H1 (cell line): ENCODE measurements around the gene NT5DC1. TPM values are rescaled to one million over a fixed set of nuclear protein-coding genes. Genes with fewer than 3 reads are reported as not detected.

Experiments
- CTCF ChIA-PET: fragments of 300-600 bp; sonication (Branson Sonifier 250); formaldehyde crosslinking; loops from one replicate; lab custom pipeline; 2021; ENCODE audit not compliant: partially characterized antibody; lab: Charles Lee
- POLR2A ChIA-PET: fragments of 300-600 bp; sonication (Branson Sonifier 250); formaldehyde crosslinking; loops from one replicate; lab custom pipeline; 2021; ENCODE audit warnings: inconsistent platforms; ENCODE audit not compliant: partially characterized antibody; lab: Charles Lee
- DNase-seq, 2 experiments: peaks; one replicate each; pipeline versions ENCODE4 v3.0.0 to v3.0.0-alpha.2; 2010 to 2022; ENCODE audit warnings: low spot score in 2 of 2, low read depth in 1 of 2, mixed read lengths in 1 of 2
- FAIRE-seq: peaks from 2 replicates; lab custom pipeline; 2011; peaks lifted over from hg19 to GRCh38; lab: Jason Lieb, UNC
- H2AFZ ChIP-seq: 2 replicates; pipeline ENCODE4 v1.8.1; 2012; ENCODE audit warnings: low read length, inconsistent platforms
- H2AK5ac ChIP-seq: 2 replicates; pipeline ENCODE4 v1.6.1; 2013; ENCODE audit warnings: low read depth, low read length
- H2BK120ac ChIP-seq: replicated peaks from 2 replicates; pipeline ENCODE3; 2013; ENCODE audit warnings: low read depth, low read length, inconsistent platforms
- H2BK12ac ChIP-seq: 2 replicates; pipeline ENCODE4 v1.6.1; 2013; ENCODE audit warnings: low read depth, low read length
- H2BK15ac ChIP-seq: 2 replicates; pipeline ENCODE4 v1.6.1; 2013; ENCODE audit warnings: low read length
- H2BK20ac ChIP-seq: 2 replicates; pipeline ENCODE4 v1.6.1; 2013; ENCODE audit warnings: low read length
- H2BK5ac ChIP-seq: 2 replicates; pipeline ENCODE4 v1.6.1; 2013; ENCODE audit warnings: low read depth, low read length
- H3K14ac ChIP-seq: 2 replicates; pipeline ENCODE4 v1.6.1; 2013; ENCODE audit warnings: inconsistent platforms; ENCODE audit not compliant: insufficient read length
- H3K18ac ChIP-seq: 2 replicates; pipeline ENCODE4 v1.6.1; 2013; ENCODE audit warnings: low read length; ENCODE audit errors: extremely low read depth
- H3K23ac ChIP-seq: 2 replicates; pipeline ENCODE4 v1.6.1; 2013; ENCODE audit warnings: inconsistent platforms; ENCODE audit not compliant: insufficient read length
- H3K23me2 ChIP-seq: 2 replicates; pipeline ENCODE4 v1.6.1; 2013; ENCODE audit warnings: low read depth, low read length
- H3K27ac ChIP-seq: 2 replicates; pipeline ENCODE4 v1.6.1; 2011; ENCODE audit warnings: low read depth, low read length, inconsistent platforms
- H3K27me3 ChIP-seq, 4 experiments: replicated peaks in 1 of 4; 1 replicate in 1 of 4; 2 replicates in 3 of 4; pipeline versions ENCODE4 v1.6.1 to v1.8.1; 2011 to 2013; ENCODE audit warnings: low read length in 3 of 4, mild to moderate bottlenecking in 3 of 4, inconsistent platforms in 2 of 4, mixed read lengths in 2 of 4, moderate library complexity in 1 of 4; ENCODE audit not compliant: control insufficient read depth in 3 of 4, insufficient read depth in 3 of 4; ENCODE audit errors: extremely low read depth in 1 of 4
- H3K36me3 ChIP-seq, 4 experiments: 2 replicates each; pipeline versions ENCODE4 v1.6.1 to v1.8.1; 2011 to 2013; ENCODE audit warnings: mild to moderate bottlenecking in 4 of 4, low read length in 3 of 4, moderate library complexity in 2 of 4, control low read depth in 1 of 4, inconsistent platforms in 1 of 4; ENCODE audit not compliant: insufficient read depth in 4 of 4, control insufficient read depth in 2 of 4
- H3K4ac ChIP-seq: replicated peaks from 2 replicates; pipeline ENCODE3; 2013; ENCODE audit warnings: low read length, low read depth, mixed read lengths, inconsistent platforms; ENCODE audit not compliant: insufficient read length
- H3K4me1 ChIP-seq, 4 experiments: replicated peaks in 1 of 4; 1 replicate in 1 of 4; 2 replicates in 3 of 4; pipeline versions ENCODE4 v1.6.1 to v1.8.1; 2011 to 2013; ENCODE audit warnings: low read length in 3 of 4, inconsistent platforms in 2 of 4, mixed read lengths in 1 of 4; ENCODE audit not compliant: insufficient read depth in 4 of 4, control insufficient read depth in 3 of 4
- H3K4me2 ChIP-seq, 2 experiments: 2 replicates each; pipeline versions ENCODE4 v1.6.1 to v1.8.1; 2011 to 2013; ENCODE audit warnings: low read depth in 2 of 2, low read length in 2 of 2, control low read depth in 1 of 2, inconsistent platforms in 1 of 2, mild to moderate bottlenecking in 1 of 2; ENCODE audit not compliant: insufficient read depth in 1 of 2
- H3K4me3 ChIP-seq, 4 experiments: fragments of 200-600, 300-600 bp in 1 of 4; sonication (generic), shearing (Covaris generic), sonication (Bioruptor Twin) in 1 of 4; 2 replicates each; pipeline versions ENCODE4 v1.5.1 to v1.8.1; 2011 to 2016; ENCODE audit warnings: low read length in 4 of 4, low read depth in 3 of 4, control low read depth in 2 of 4, inconsistent platforms in 2 of 4, mild to moderate bottlenecking in 2 of 4, mixed read lengths in 1 of 4, moderate library complexity in 1 of 4; ENCODE audit not compliant: insufficient read depth in 2 of 4; ENCODE audit errors: extremely low read depth in 1 of 4
- H3K56ac ChIP-seq: replicated peaks from 2 replicates; pipeline ENCODE3; 2013; ENCODE audit warnings: low read depth, mild to moderate bottlenecking, mixed read lengths, low read length, inconsistent platforms; ENCODE audit not compliant: insufficient read length
- H3K79me1 ChIP-seq: 2 replicates; pipeline ENCODE4 v1.6.1; 2013; ENCODE audit warnings: low read depth, low read length, control low read depth
- H3K79me2 ChIP-seq, 2 experiments: 2 replicates each; pipeline versions ENCODE4 v1.6.1 to v1.8.1; 2012 to 2013; ENCODE audit warnings: low read length in 2 of 2, mild to moderate bottlenecking in 2 of 2, inconsistent platforms in 1 of 2; ENCODE audit not compliant: insufficient read depth in 2 of 2, control insufficient read depth in 1 of 2
- H3K9ac ChIP-seq, 4 experiments: replicated peaks in 1 of 4; 1 replicate in 1 of 4; 2 replicates in 3 of 4; pipeline versions ENCODE4 v1.6.1 to v1.8.1; 2011 to 2013; ENCODE audit warnings: low read depth in 3 of 4, low read length in 3 of 4, control low read depth in 2 of 4, mild to moderate bottlenecking in 2 of 4, moderate library complexity in 2 of 4, inconsistent platforms in 1 of 4; ENCODE audit errors: extremely low read depth in 1 of 4
- H3K9me3 ChIP-seq, 2 experiments: 2 replicates each; pipeline versions ENCODE4 v1.6.1 to v1.8.1; 2012 to 2013; ENCODE audit warnings: mild to moderate bottlenecking in 2 of 2, moderate library complexity in 2 of 2, control low read depth in 1 of 2, inconsistent platforms in 1 of 2, low read depth in 1 of 2, low read length in 1 of 2, mixed read lengths in 1 of 2; ENCODE audit not compliant: insufficient read depth in 2 of 2
- H4K20me1 ChIP-seq, 2 experiments: replicated peaks in 1 of 2; 2 replicates each; pipeline versions ENCODE3 to v1.8.1; 2011 to 2013; ENCODE audit warnings: inconsistent platforms in 2 of 2, low read length in 2 of 2, mild to moderate bottlenecking in 1 of 2; ENCODE audit not compliant: insufficient read depth in 2 of 2, control insufficient read depth in 1 of 2
- H4K5ac ChIP-seq: 2 replicates; pipeline ENCODE4 v1.6.1; 2013; ENCODE audit warnings: low read length, low read depth, mixed read lengths, inconsistent platforms; ENCODE audit not compliant: insufficient read length
- H4K8ac ChIP-seq: 2 replicates; pipeline ENCODE4 v1.8.0; 2013; ENCODE audit warnings: mild to moderate bottlenecking, moderate library complexity, low read length, inconsistent platforms; ENCODE audit not compliant: insufficient read depth; ENCODE audit errors: extremely low read depth
- H4K91ac ChIP-seq: replicated peaks from 2 replicates; pipeline ENCODE3; 2013; ENCODE audit warnings: low read length, mixed read lengths, inconsistent platforms; ENCODE audit not compliant: insufficient read length
- ATF2 ChIP-seq: IDR thresholded peaks from 2 replicates; pipeline ENCODE4 v1.6.1; 2012; ENCODE audit warnings: low read length, inconsistent platforms
- PHF8 ChIP-seq: fragments of 200-600 bp; sonication (generic); conservative IDR thresholded peaks from 2 replicates; pipeline ENCODE4 v1.7.1; 2012; ENCODE audit warnings: low read depth, mild to moderate bottlenecking, inconsistent platforms, low read length, moderate library complexity
- POU5F1 ChIP-seq: IDR thresholded peaks from 2 replicates; pipeline ENCODE4 v1.6.1; 2011; ENCODE audit warnings: low read depth, mild to moderate bottlenecking, low read length, moderate library complexity
- RXRA ChIP-seq: IDR thresholded peaks from 2 replicates; pipeline ENCODE4 v1.6.1; 2011; ENCODE audit warnings: low read depth, mild to moderate bottlenecking, low read length, moderate library complexity; ENCODE audit not compliant: insufficient read depth
- SIN3A ChIP-seq, 2 experiments: IDR thresholded peaks in 1 of 2; conservative IDR thresholded peaks in 1 of 2; 2 replicates each; pipeline ENCODE4 v1.6.1; 2011 to 2012; ENCODE audit warnings: low read length in 2 of 2, improper control_type of control experiment in 1 of 2, low read depth in 1 of 2, mild to moderate bottlenecking in 1 of 2
- SUZ12 ChIP-seq: fragments of 200-600 bp; sonication (generic); IDR thresholded peaks from 2 replicates; pipeline ENCODE4 v1.6.1; 2012; ENCODE audit warnings: mild to moderate bottlenecking, inconsistent platforms, low read length, moderate library complexity, mixed read lengths
- ZNF274 ChIP-seq: IDR thresholded peaks from 2 replicates; pipeline ENCODE4 v1.7.0; 2012; ENCODE audit warnings: low read length, borderline replicate concordance; ENCODE audit errors: extremely low read depth
- WGBS, 2 experiments: shearing (Covaris generic) in 1 of 2; methylation state at CpG; one replicate each; pipeline versions ENCODE4 v1.1.6 to v1.1.7; 2013 to 2015; ENCODE audit warnings: low lambda C conversion rate in 2 of 2, mixed read lengths in 2 of 2, inconsistent platforms in 1 of 2, low coverage in 1 of 2, missing lambda C conversion rate in 1 of 2; ENCODE audit not compliant: insufficient replicate concordance in 2 of 2, insufficient coverage in 1 of 2, insufficient read length in 1 of 2; ENCODE audit errors: extremely low coverage in 1 of 2, missing lambda C conversion rate in 1 of 2; 5-methylcytosine and 5-hydroxymethylcytosine counted together
- polyA plus RNA-seq, 7 experiments: library from polyadenylated mRNA; depleted of rRNA in 3 of 7; stranded (reverse) in 5 of 7; unstranded in 2 of 7; fragments of >200 nt in 5 of 7; fragments of 200-250 nt in 2 of 7; gene quantifications; 1 replicate in 5 of 7; 2 replicates in 1 of 7; 4 replicates in 1 of 7; pipeline versions ENCODE4 v1.2.1 to v1.2.3, GENCODE V29; 2011 to 2013; ENCODE audit warnings: missing spikeins in 2 of 7, mixed read lengths in 2 of 7
- total RNA-seq: library from RNA; stranded (reverse); fragmentation: NEBNext Ultra II Directional; extraction: Animal tissue kit (Norgen Biotek cat#: 25700); gene quantifications from 2 replicates; pipeline ENCODE4 v1.2.1, GENCODE V29; 2021

NT5DC1 gene
- total and polyA plus RNA-seq, 2 of the 8 experiments (the other 6 are each of a cell fraction or from before 2014, with no cell fraction given): 25.3 to 72.7 TPM

GRCh38 chr6:116126032-116126431 lies 25.4 kb downstream of the NT5DC1 start, which contains the start of gene COL10A1:
Gene COL10A1 (minus strand): TSS chr6:116126132. CDS start chr6:116125492, 640 bp downstream.
- no peak for TF ChIP-seq ZNF274
- no peak for TF ChIP-seq SUZ12
- no peak for TF ChIP-seq ATF2
- TF ChIP-seq POU5F1: no peak
- no peak for TF ChIP-seq PHF8
- TF ChIP-seq SIN3A (conservative IDR thresholded peaks at IDR 0.05 in 1 of 2, IDR thresholded peaks at IDR 0.05 in 1 of 2; ENCODE audit: low read depth in 1 of 2, low read length in 2 of 2): no peak
- no peak for TF ChIP-seq RXRA
- Histone ChIP-seq H4K8ac (no peak within 1 kb of the TSS), H3K4me1 (no peaks in the 10 kb centered on the region), H2BK120ac (no peak within 1 kb of the TSS), H2AFZ (no peak within 1 kb of the TSS), H3K4ac (no peak within 1 kb of the TSS), H3K56ac (no peak within 1 kb of the TSS), H3K4me2 (no peak within 1 kb of the TSS), H3K23ac (no peak within 1 kb of the TSS), H3K27ac (no peak within 1 kb of the TSS), H2BK12ac (no peak within 1 kb of the TSS), H3K27me3 (no peaks in the 10 kb centered on the region), H2BK5ac (no peak within 1 kb of the TSS), H3K79me2 (no peaks in the 10 kb centered on the region), H4K5ac (no peak within 1 kb of the TSS), H2AK5ac (no peak within 1 kb of the TSS), H3K18ac (no peak within 1 kb of the TSS), H2BK20ac (no peak within 1 kb of the TSS), H3K14ac (no peak within 1 kb of the TSS), H3K9ac (no peak within 1 kb of the TSS), H3K4me3 (no peak within 1 kb of the TSS), H4K91ac (no peak within 1 kb of the TSS), H3K79me1 (no peaks in the 10 kb centered on the region), H3K9me3 (no peaks in the 10 kb centered on the region), H2BK15ac (no peak within 1 kb of the TSS), H3K23me2 (no peaks in the 10 kb centered on the region), H4K20me1 (no peaks in the 10 kb centered on the region), H3K36me3 (peaks cover 0 to 4% (median 0%) of the 10 kb centered on the region in 4 experiments; a peak in 4 of 8 replicates)
- DNase-seq: no peak
- ChIA-PET POLR2A (no interaction called here), CTCF (interaction anchor here (0.6 to 2.5 kb wide), 4 partner anchors 11 to 1273 kb away, joined by 3 to 15 read pairs (median 3); no protein-coding TSS in a partner anchor)
- WGBS, 2 experiments: 93% methylated on average over 6 of the region's 6 CpGs; no CpG with 5 or more reads in 1 of the 2 experiments
- FAIRE-seq: no peak
